ENCODE measurements around the gene LRRC1. TPM values are rescaled to one million over a fixed set of nuclear protein-coding genes. Genes with fewer than 3 reads are reported as not detected.

LRRC1 gene
- total and polyA plus RNA-seq, 2 donors (not counting 3 experiments of a cell fraction or from before 2014, with no cell fraction given), result 5.6 to 11.7 TPM

DNA sequence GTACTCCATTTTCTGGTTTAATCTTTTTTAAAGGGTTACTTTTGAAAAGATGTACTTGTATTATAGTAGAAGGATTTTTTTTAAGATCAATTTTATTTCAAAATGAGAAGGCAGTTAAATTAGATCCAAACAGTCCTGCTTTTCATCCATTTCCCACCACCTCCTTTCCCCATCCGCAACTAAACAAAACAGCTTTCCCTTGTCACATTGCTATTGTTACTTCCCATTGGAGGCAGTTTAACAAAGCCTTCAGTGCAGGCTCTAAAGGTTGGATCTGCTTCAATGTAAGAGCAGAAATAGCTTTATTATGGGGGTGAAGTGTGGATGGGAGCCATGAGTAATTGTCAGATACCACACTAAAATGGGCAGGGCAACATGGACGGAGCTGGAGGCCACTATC is 65.7 kb downstream of the LRRC1 start:
- no peak overlapping the region for H3K27ac ChIP-seq (ENCODE audit: insufficient read depth, low read depth, low read length)
- no peaks in the 10 kb centered on the region for H3K79me2 ChIP-seq (ENCODE audit: control insufficient read depth, insufficient read depth, low read length)
- DNase-seq (ENCODE audit: low read depth, low spot score) (no peak), FAIRE-seq (no peak)
- no peaks in the 10 kb centered on the region for H4K20me1 ChIP-seq (replicated peaks; ENCODE audit: control insufficient read depth, extremely low read depth, insufficient read depth, low read length)
- CTCF ChIA-PET, result no interaction called here
- TF ChIP-seq GATA2 (IDR thresholded peaks at IDR 0.05; ENCODE audit: insufficient read depth, insufficient read length, low read depth, low read length) (no peak), EZH2 (IDR thresholded peaks at IDR 0.05; ENCODE audit: borderline replicate concordance, low read depth, low read length, severe bottlenecking) (no peak), POLR2AphosphoS5 (IDR thresholded peaks at IDR 0.05; ENCODE audit: insufficient read depth, low read depth, low read length) (no peak)
- dilution Hi-C loops (cut with MboI; ENCODE audit: extremely low pct_ligation_motif_present, low sequenced_read_pairs) (no loop called here), intact Hi-C loops (cut with micrococcal nuclease) (no loop called here)
- H3K27me3 ChIP-seq (ENCODE audit: control insufficient read depth in 2 of 2, insufficient read depth in 2 of 2, low read length in 2 of 2), result no peaks in the 10 kb centered on the region
- POLR2A ChIA-PET, result no interaction called here
- BruUV-seq (replicated peaks), result no TSS peak
- no peaks in the 10 kb centered on the region for H3K36me3 ChIP-seq (ENCODE audit: control insufficient read depth in 2 of 2, extremely low read depth in 1 of 2, insufficient read depth in 2 of 2, low read length in 2 of 2)
- H3K9me1 ChIP-seq (replicated peaks; ENCODE audit: control insufficient read depth, extremely low read depth, insufficient read depth, low read length), result no peaks in the 10 kb centered on the region
- peaks cover 30% of the 10 kb centered on the region for H3K4me1 ChIP-seq (ENCODE audit: control insufficient read depth, extremely low read depth, insufficient read depth, low read length)
- H3K9ac ChIP-seq (replicated peaks; ENCODE audit: extremely low read depth, insufficient read depth, low read length), result no peak overlapping the region
- H3K4me3 ChIP-seq (replicated peaks in 1 of 3; ENCODE audit: insufficient read depth in 1 of 3, low read depth in 1 of 3, low read length in 3 of 3), result no peak overlapping the region
- H3K9me3 ChIP-seq (replicated peaks; ENCODE audit: control insufficient read depth, insufficient read depth, low read length), result no peaks in the 10 kb centered on the region
- no peak overlapping the region for H3K4me2 ChIP-seq (ENCODE audit: insufficient read depth, low read length)
- no peak overlapping the region for H2AFZ ChIP-seq (ENCODE audit: low read depth, low read length)

DNA sequence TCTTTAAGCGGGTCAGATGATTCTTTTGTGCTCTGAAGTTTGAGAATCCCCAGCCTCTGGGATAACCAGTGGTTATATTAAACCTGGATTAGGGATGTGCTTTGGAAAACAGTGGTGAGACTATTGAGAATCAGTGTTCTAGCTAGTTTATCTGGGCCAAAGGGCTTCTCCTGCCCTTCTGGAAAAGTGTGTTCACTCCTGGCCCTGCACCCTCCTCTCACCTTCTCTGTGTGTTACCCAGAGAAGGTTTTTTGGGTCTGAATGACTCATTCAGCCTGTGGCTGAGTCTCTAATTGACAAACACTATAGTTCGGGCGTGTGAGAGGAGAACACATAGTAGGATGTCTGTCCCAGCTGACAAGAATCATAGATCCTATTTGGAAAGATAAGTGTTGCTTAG is 66.7 kb downstream of the LRRC1 start:
- H3K79me2 ChIP-seq (ENCODE audit: control insufficient read depth, insufficient read depth, low read length), result no peaks in the 10 kb centered on the region
- no peak for DNase-seq (ENCODE audit: low read depth, low spot score)
- TF ChIP-seq GATA2 (IDR thresholded peaks at IDR 0.05; ENCODE audit: insufficient read depth, insufficient read length, low read depth, low read length), result no peak
- no peak for TF ChIP-seq FOS (IDR thresholded peaks at IDR 0.05; ENCODE audit: borderline replicate concordance, insufficient read depth, low read length)
- TF ChIP-seq, protein P1, sequence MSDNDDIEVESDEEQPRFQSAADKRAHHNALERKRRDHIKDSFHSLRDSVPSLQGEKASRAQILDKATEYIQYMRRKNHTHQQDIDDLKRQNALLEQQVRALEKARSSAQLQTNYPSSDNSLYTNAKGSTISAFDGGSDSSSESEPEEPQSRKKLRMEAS (IDR thresholded peaks at IDR 0.05; ENCODE audit: insufficient read depth, insufficient read length), result no peak
- TF ChIP-seq JUN (IDR thresholded peaks at IDR 0.05; ENCODE audit: borderline replicate concordance, insufficient read depth, insufficient read length, low read depth), result no peak
- TF ChIP-seq MYC (IDR thresholded peaks at IDR 0.05; ENCODE audit: low read depth, low read length), result no peak
- TF ChIP-seq, protein P2, sequence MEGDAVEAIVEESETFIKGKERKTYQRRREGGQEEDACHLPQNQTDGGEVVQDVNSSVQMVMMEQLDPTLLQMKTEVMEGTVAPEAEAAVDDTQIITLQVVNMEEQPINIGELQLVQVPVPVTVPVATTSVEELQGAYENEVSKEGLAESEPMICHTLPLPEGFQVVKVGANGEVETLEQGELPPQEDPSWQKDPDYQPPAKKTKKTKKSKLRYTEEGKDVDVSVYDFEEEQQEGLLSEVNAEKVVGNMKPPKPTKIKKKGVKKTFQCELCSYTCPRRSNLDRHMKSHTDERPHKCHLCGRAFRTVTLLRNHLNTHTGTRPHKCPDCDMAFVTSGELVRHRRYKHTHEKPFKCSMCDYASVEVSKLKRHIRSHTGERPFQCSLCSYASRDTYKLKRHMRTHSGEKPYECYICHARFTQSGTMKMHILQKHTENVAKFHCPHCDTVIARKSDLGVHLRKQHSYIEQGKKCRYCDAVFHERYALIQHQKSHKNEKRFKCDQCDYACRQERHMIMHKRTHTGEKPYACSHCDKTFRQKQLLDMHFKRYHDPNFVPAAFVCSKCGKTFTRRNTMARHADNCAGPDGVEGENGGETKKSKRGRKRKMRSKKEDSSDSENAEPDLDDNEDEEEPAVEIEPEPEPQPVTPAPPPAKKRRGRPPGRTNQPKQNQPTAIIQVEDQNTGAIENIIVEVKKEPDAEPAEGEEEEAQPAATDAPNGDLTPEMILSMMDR (IDR thresholded peaks at IDR 0.05; ENCODE audit: extremely low read depth in 1 of 2, insufficient read depth in 1 of 2, low read depth in 1 of 2, low read length in 2 of 2), result no peak
- no peak for TF ChIP-seq POLR2AphosphoS5 (IDR thresholded peaks at IDR 0.05; ENCODE audit: insufficient read depth, low read depth, low read length)
- TF ChIP-seq POLR2A (IDR thresholded peaks at IDR 0.05; ENCODE audit: low read depth, low read length), result no peak
- TF ChIP-seq EZH2 (IDR thresholded peaks at IDR 0.05; ENCODE audit: borderline replicate concordance, low read depth, low read length, severe bottlenecking), result no peak
- intact Hi-C loops (cut with micrococcal nuclease) (no loop called here), dilution Hi-C loops (cut with MboI; ENCODE audit: extremely low pct_ligation_motif_present, low sequenced_read_pairs) (no loop called here)
- no peaks in the 10 kb centered on the region for H3K36me3 ChIP-seq (ENCODE audit: control insufficient read depth in 2 of 2, extremely low read depth in 1 of 2, insufficient read depth in 2 of 2, low read length in 2 of 2)
- H3K4me1 ChIP-seq (ENCODE audit: control insufficient read depth, extremely low read depth, insufficient read depth, low read length), result peaks cover 30% of the 10 kb centered on the region
- no peaks in the 10 kb centered on the region for H3K9me3 ChIP-seq (replicated peaks; ENCODE audit: control insufficient read depth, insufficient read depth, low read length)
- H3K4me2 ChIP-seq (ENCODE audit: insufficient read depth, low read length), result no peak overlapping the region
- H3K27me3 ChIP-seq (ENCODE audit: control insufficient read depth in 2 of 2, insufficient read depth in 2 of 2, low read length in 2 of 2), result no peaks in the 10 kb centered on the region
- BruUV-seq (replicated peaks), result no TSS peak
- FAIRE-seq, result no peak
- H3K9ac ChIP-seq (replicated peaks; ENCODE audit: extremely low read depth, insufficient read depth, low read length), result no peak overlapping the region
- no peaks in the 10 kb centered on the region for H4K20me1 ChIP-seq (replicated peaks; ENCODE audit: control insufficient read depth, extremely low read depth, insufficient read depth, low read length)
- no peaks in the 10 kb centered on the region for H3K9me1 ChIP-seq (replicated peaks; ENCODE audit: control insufficient read depth, extremely low read depth, insufficient read depth, low read length)
- H3K27ac ChIP-seq (ENCODE audit: insufficient read depth, low read depth, low read length), result no peak overlapping the region
- no peak overlapping the region for H3K4me3 ChIP-seq (replicated peaks in 1 of 3; ENCODE audit: insufficient read depth in 1 of 3, low read depth in 1 of 3, low read length in 3 of 3)
- ChIA-PET CTCF (no interaction called here), POLR2A (no interaction called here)
- H2AFZ ChIP-seq (ENCODE audit: low read depth, low read length), result no peak overlapping the region
